AG10803 (cell line): ENCODE data around the gene TPST2.

ENCODE experiments used
- DNase-seq: peaks from one replicate; pipeline ENCODE4 v3.0.0; 2010; ENCODE audit warnings: low read depth
- H3K4me3 ChIP-seq: 2 replicates; pipeline ENCODE4 v1.5.1; 2011; ENCODE audit warnings: mild to moderate bottlenecking, low read length, control low read depth
- TF ChIP-seq, protein P1 (sequence below): conservative IDR thresholded peaks from 2 replicates; pipeline ENCODE4 v1.5.1; 2011; ENCODE audit warnings: mild to moderate bottlenecking, low read length, control low read depth, inconsistent platforms

TPST2 gene

GRCh38 chr22:26573026-26573662 is 16.8 kb downstream of the TPST2 start:
- TF ChIP-seq, protein P1, sequence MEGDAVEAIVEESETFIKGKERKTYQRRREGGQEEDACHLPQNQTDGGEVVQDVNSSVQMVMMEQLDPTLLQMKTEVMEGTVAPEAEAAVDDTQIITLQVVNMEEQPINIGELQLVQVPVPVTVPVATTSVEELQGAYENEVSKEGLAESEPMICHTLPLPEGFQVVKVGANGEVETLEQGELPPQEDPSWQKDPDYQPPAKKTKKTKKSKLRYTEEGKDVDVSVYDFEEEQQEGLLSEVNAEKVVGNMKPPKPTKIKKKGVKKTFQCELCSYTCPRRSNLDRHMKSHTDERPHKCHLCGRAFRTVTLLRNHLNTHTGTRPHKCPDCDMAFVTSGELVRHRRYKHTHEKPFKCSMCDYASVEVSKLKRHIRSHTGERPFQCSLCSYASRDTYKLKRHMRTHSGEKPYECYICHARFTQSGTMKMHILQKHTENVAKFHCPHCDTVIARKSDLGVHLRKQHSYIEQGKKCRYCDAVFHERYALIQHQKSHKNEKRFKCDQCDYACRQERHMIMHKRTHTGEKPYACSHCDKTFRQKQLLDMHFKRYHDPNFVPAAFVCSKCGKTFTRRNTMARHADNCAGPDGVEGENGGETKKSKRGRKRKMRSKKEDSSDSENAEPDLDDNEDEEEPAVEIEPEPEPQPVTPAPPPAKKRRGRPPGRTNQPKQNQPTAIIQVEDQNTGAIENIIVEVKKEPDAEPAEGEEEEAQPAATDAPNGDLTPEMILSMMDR: no peak
- DNase-seq: peak; percentile 75
- no peak overlapping the region for H3K4me3 ChIP-seq

- TF ChIP-seq, protein P1: no peak
- no peak for DNase-seq
- no peak overlapping the region for H3K4me3 ChIP-seq
These were observed 18.9 kb downstream of the TPST2 start for GRCh38 chr22:26570864-26571525.

GRCh38 chr22:26570115-26570514 is 19.8 kb downstream of the TPST2 start:
- H3K4me3 ChIP-seq: no peak overlapping the region
- TF ChIP-seq, protein P1: no peak
- DNase-seq: no peak

GRCh38 chr22:26568207-26568706 is 21.7 kb downstream of the TPST2 start:
- TF ChIP-seq, protein P1: no peak
- peak; percentile 20 for DNase-seq
- no peak overlapping the region for H3K4me3 ChIP-seq

- DNase-seq: no peak
- TF ChIP-seq, protein P1: no peak
- H3K4me3 ChIP-seq: no peak overlapping the region
These were observed 22.3 kb downstream of the TPST2 start for GRCh38 chr22:26567610-26568009.

GRCh38 chr22:26566994-26567393 is 22.9 kb downstream of the TPST2 start:
- no peak for DNase-seq
- TF ChIP-seq, protein P1: no peak
- H3K4me3 ChIP-seq: no peak overlapping the region

DNA sequence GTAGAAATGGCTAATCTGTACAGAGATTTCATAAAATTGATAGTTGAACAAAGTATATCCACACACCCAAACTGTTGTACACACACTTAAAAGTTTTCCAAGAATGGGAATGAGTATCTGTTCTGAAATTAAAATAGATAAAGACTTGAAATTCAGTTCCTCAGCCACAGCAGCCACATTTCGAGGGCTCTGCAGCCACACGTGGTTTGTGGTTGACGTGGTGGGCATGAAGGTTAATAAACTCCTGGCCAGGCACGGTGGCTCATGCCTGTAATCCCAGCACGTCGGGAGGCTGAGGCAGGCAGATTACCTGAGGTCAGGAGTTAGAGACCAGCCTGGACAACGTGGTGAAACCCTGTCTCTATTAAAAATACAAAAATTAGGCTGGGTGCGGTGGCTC is 24.0 kb downstream of the TPST2 start:
- H3K4me3 ChIP-seq: no peak overlapping the region
- TF ChIP-seq, protein P1: no peak
- DNase-seq: no peak
